Effector memory CD8-positive, alpha-beta T cell (primary cell): Measurements from ENCODE around the gene MAJIN.
"Not testable (repeated sequence)": the region's sequence is repeated elsewhere in the genome, so short reads cannot be mapped to it uniquely, and the experiment has no call there.

ENCODE experiments used
- ATAC-seq: fragments of 150-1000 bp; cut with Tn5 transposase; replicated peaks from 2 replicates; pipeline ENCODE4 v1.10.0; 2021; ENCODE audit warnings: mild to moderate bottlenecking, moderate library complexity
- DNase-seq, 3 experiments: peaks; one replicate each; pipeline ENCODE4 v3.0.0; 2021
- H3K27ac Mint-ChIP-seq, 2 donors: one replicate each; pipeline ENCODE4 v1.8.0; 2022; ENCODE audit warnings: mild to moderate bottlenecking in 2 of 2, mixed read lengths in 2 of 2, moderate library complexity in 2 of 2
- H3K27me3 Mint-ChIP-seq, 2 donors: one replicate each; pipeline ENCODE4 v1.8.0; 2022; ENCODE audit warnings: mixed read lengths in 2 of 2
- H3K36me3 Mint-ChIP-seq: one replicate; pipeline ENCODE4 v1.8.0; 2022; ENCODE audit warnings: mild to moderate bottlenecking, moderate library complexity, mixed read lengths; ENCODE audit not compliant: insufficient read depth
- H3K4me1 Mint-ChIP-seq, 2 donors: one replicate each; pipeline ENCODE4 v1.8.0; 2022; ENCODE audit warnings: low read depth in 2 of 2, mixed read lengths in 2 of 2
- H3K4me3 Mint-ChIP-seq, 2 donors: one replicate each; pipeline ENCODE4 v1.8.0; 2022; ENCODE audit warnings: mild to moderate bottlenecking in 2 of 2, mixed read lengths in 2 of 2, moderate library complexity in 2 of 2
- H3K9me3 Mint-ChIP-seq, 2 donors: one replicate each; pipeline ENCODE4 v1.8.0; 2022; ENCODE audit warnings: mixed read lengths in 2 of 2
- total RNA-seq, 9 experiments: gene quantifications; one replicate each; lab custom pipeline; 2026; lab: John Stamatoyannopoulos, UW

The MAJIN gene, protein sequence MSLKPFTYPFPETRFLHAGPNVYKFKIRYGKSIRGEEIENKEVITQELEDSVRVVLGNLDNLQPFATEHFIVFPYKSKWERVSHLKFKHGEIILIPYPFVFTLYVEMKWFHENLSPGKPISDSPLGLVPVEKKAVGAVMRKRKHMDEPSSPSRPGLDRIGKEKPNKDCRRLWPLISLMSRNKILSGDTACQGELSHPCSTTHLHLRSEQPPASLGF
- total RNA-seq = 0 to 0.11 (median 0) reads per million in 9 experiments

DNA sequence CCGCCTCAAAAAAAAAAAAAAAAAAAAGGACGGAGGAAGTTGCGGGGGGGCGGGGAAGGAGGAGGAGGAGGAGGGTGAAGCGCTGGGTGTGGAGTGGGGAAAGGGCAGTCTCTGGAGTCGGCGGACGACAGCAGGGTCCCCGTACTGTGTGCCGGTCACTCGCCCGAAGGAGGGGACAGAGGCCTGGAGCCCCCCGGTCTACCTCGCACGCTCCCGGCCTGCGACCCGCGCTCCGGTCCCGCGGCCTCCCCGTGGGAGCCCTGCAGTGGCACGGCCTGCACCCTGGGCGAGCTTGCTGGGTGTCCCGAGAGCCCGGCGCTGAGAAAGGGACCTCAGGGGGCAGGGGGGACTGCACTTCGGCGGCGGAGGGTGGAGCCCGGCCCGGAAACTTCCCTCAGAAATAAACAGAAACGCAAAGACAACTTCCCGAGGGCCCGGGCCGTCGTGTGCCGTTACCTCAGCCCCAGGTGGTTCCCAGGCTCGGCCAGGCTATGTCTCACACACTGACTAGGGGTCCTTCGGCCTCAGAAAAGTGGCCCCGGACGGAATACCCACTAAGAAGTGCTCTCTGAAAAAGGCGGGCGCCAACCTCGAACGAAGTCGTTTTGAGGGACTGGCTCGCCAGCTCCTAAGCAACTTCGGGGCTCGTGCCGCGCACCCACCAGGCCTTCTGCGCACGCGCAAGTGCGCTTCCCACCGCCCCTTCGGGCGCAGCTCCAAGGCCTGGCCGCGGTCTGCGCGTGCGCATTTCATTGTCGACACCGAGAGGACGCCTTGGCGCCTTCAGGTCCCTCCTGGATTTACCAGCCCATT lies at the start of gene MAJIN:
TSS of gene MAJIN (minus strand) at position 688 of the 813 bp plus-strand sequence. CDS start 12,703 bp downstream, outside the sequence.
- no peaks in the 10 kb centered on the region for H3K9me3 Mint-ChIP-seq
- ATAC-seq (peak; percentile 84), DNase-seq (peak; percentile 49 to 79 (median 77))
- H3K27ac Mint-ChIP-seq = no peak within 1 kb of the TSS
- H3K4me3 Mint-ChIP-seq = peak within 1 kb of the TSS in 1 of 2 donors; percentile 61
- H3K27me3 Mint-ChIP-seq = peaks cover 6 to 20% of the 10 kb centered on the region in 2 donors
- peaks cover 3% of the 10 kb centered on the region for H3K36me3 Mint-ChIP-seq
- H3K4me1 Mint-ChIP-seq = peaks cover 6 to 9% of the 10 kb centered on the region in 2 donors

DNA sequence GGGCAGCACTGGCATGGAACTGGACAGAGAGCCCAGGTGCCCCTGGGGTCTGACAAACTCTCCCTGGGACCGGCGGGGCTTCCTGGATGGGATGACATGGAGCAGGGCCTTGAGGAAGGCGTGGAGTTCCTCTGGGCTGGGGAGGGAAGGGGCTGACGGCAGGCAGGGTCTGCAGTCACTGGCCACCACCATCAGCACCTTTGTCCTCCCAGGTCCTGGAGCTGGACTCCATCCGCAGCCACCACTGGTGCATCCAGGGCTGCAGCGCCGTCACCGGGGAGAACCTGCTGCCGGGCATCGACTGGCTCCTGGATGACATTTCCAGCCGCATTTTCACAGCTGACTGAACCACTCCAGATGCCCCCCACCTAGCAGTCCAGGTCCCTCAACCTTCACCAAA lies 49.6 kb upstream of the MAJIN start:
- Mint-ChIP-seq H3K27me3 (no peaks in the 10 kb centered on the region), H3K4me3 (no peak overlapping the region), H3K4me1 (peaks cover 3 to 7% of the 10 kb centered on the region in 2 donors), H3K9me3 (no peaks in the 10 kb centered on the region), H3K27ac (peak overlapping the region in 1 of 2 donors; percentile 41), H3K36me3 (peaks cover 16% of the 10 kb centered on the region)
- no peak for ATAC-seq
- no peak for DNase-seq

GRCh38 chr11:65021003-65021402 lies 49.1 kb upstream of the MAJIN start:
- no peaks in the 10 kb centered on the region for H3K9me3 Mint-ChIP-seq
- no peak for DNase-seq
- peaks cover 18% of the 10 kb centered on the region for H3K36me3 Mint-ChIP-seq
- H3K4me3 Mint-ChIP-seq = no peak overlapping the region
- peak overlapping the region in 1 of 2 donors; percentile 41 for H3K27ac Mint-ChIP-seq
- peaks cover 6 to 10% of the 10 kb centered on the region in 2 donors for H3K4me1 Mint-ChIP-seq
- ATAC-seq = no peak
- no peaks in the 10 kb centered on the region for H3K27me3 Mint-ChIP-seq

DNA sequence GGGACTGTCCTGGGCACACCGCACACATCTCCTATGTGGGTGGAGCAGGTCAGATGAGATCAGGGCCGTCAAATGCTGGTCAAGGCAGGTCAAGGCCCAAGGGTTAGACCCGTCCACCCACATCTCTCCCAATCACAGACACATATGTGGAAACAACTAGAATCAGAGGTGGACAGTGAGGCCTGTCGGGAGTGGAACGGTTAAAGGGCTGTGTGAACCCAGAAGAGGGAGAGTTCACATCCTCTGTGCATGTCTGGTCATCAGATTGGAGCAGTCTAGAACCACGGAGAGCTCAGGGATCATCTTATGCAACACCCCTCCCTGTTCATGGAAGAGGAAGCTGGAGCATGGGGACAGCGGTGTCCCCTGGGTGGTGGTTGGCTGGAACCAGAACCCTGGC lies 47.9 kb upstream of the MAJIN start:
- H3K27ac Mint-ChIP-seq = no peak overlapping the region
- no peak for ATAC-seq
- peaks cover 20% of the 10 kb centered on the region for H3K36me3 Mint-ChIP-seq
- H3K9me3 Mint-ChIP-seq = no peaks in the 10 kb centered on the region
- DNase-seq = no peak
- H3K4me3 Mint-ChIP-seq = no peak overlapping the region
- no peaks in the 10 kb centered on the region for H3K27me3 Mint-ChIP-seq
- peaks cover 10 to 15% of the 10 kb centered on the region in 2 donors for H3K4me1 Mint-ChIP-seq

DNA sequence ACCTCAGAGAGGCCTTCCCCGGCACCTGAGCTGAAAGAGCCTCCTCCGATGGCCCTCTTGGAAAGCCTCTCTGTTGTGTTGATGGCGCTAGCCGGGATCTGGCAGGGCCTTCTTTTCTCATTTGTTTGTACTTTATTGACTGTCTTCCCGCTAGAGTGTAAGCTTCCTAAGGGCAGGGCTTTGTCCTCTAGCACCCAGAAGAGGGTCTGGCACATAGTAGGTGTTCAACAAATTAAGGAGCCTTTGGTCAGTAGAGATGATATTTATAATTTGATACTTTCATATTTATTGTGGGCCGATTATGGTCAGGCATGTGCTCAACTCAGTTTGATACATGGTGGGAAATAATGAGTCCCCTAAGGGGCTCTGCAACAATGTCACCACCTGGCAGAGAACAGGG lies 46.0 kb upstream of the MAJIN start:
- Mint-ChIP-seq H3K9me3 (no peaks in the 10 kb centered on the region), H3K27ac (no peak overlapping the region), H3K4me3 (no peak overlapping the region), H3K4me1 (peaks cover 19 to 22% of the 10 kb centered on the region in 2 donors), H3K36me3 (peaks cover 29% of the 10 kb centered on the region), H3K27me3 (no peaks in the 10 kb centered on the region)
- DNase-seq (no peak), ATAC-seq (no peak)

- Mint-ChIP-seq H3K9me3 (no peaks in the 10 kb centered on the region), H3K4me1 (peaks cover 19 to 23% of the 10 kb centered on the region in 2 donors), H3K36me3 (peaks cover 23% of the 10 kb centered on the region), H3K27me3 (no peaks in the 10 kb centered on the region), H3K4me3 (no peak overlapping the region), H3K27ac (no peak overlapping the region)
- DNase-seq = no peak
- ATAC-seq = no peak
Measured at GRCh38 chr11:65016705-65017104, 44.8 kb upstream of the MAJIN start.

DNA sequence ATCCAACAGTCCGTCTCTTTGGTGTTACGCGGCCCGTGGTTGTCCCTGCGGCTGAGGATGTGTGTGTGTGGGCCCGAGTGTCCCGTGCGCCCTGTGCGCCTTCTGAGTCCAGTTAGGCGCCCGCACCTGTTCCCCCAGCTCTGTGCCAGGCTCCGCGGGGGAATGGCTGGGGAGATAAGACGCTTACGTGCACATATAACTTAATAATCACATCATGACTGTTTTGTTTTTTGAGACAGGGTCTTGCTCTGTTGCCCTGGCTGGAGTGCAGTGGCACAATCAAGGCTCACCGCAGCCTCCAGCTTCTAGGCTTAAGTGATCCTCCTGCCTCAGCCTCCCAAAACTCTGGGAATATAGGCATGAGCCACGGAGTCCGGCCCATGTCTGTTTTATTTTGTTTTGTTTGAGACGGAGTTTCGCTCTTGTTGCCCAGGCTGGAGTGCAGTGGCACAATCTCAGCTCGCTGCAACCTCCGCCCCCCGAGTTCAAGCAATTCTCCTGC lies 42.9 kb upstream of the MAJIN start:
- peak overlapping the region in 1 of 2 donors; percentile 74 for H3K27ac Mint-ChIP-seq
- peak; percentile 0 for ATAC-seq
- peaks cover 20% of the 10 kb centered on the region for H3K36me3 Mint-ChIP-seq
- H3K4me1 Mint-ChIP-seq = peaks cover 19 to 23% of the 10 kb centered on the region in 2 donors
- no peaks in the 10 kb centered on the region for H3K9me3 Mint-ChIP-seq
- H3K4me3 Mint-ChIP-seq = peak overlapping the region; percentile 80 to 86
- no peak for DNase-seq
- H3K27me3 Mint-ChIP-seq = no peaks in the 10 kb centered on the region

- peak; percentile 78 to 82 (median 80) for DNase-seq
- H3K4me1 Mint-ChIP-seq = peaks cover 19 to 23% of the 10 kb centered on the region in 2 donors
- H3K9me3 Mint-ChIP-seq = no peaks in the 10 kb centered on the region
- H3K27me3 Mint-ChIP-seq = no peaks in the 10 kb centered on the region
- H3K27ac Mint-ChIP-seq = peak within 1 kb of the TSS; percentile 94 to 95
- peak within 1 kb of the TSS; percentile 87 to 89 for H3K4me3 Mint-ChIP-seq
- peak; percentile 76 for ATAC-seq
- H3K36me3 Mint-ChIP-seq = peaks cover 18% of the 10 kb centered on the region
Measured at GRCh38 chr11:65013888-65014725, 42.2 kb upstream of the MAJIN start, which contains the start of gene ARL2. TSS of gene ARL2 (plus strand) at chr11:65014160. CDS start at chr11:65014208, 48 bp downstream.

DNA sequence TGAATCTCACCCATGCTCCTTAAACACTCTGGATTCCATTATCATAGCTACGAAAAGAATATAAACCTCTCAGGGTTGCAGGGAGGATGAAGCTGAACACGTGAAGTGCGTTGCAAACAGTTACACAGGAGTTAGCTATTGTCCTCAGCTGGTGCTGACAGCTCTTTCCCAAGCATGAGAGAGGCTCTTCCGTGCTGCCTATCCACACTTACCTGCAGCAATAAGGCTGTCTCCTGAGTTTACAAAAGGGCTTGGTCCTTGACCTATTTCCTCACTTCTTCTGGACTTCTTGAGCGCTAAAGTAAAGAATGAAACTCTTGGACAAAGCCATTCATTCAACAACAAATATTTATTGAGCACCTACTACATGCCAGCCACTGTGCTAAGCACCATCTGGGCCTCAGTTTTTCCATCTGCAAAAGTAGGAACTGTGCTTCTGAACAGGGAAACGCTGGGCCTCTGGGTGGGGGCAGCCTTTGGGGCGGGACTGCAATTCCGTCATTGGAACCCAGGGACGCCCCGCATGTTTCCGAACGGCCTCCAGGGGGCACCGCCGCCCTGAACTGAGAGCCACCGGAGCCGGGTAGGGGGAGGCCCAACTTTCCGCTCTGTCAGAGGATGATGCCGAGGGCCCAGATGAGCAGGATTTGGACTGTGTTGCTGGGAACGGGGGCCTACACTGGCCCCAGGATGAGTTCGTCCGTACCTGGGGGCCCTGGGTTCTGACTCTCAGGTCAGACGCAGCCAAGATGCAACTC lies 41.4 kb upstream of the MAJIN start:
- H3K4me3 Mint-ChIP-seq = peak overlapping the region; percentile 87 to 89
- peak overlapping the region; percentile 94 to 95 for H3K27ac Mint-ChIP-seq
- peaks cover 13% of the 10 kb centered on the region for H3K36me3 Mint-ChIP-seq
- ATAC-seq (peak; percentile 84), DNase-seq (peak; percentile 87 to 90 (median 88))
- H3K27me3 Mint-ChIP-seq = no peaks in the 10 kb centered on the region
- no peaks in the 10 kb centered on the region for H3K9me3 Mint-ChIP-seq
- H3K4me1 Mint-ChIP-seq = peaks cover 19 to 23% of the 10 kb centered on the region in 2 donors

DNA sequence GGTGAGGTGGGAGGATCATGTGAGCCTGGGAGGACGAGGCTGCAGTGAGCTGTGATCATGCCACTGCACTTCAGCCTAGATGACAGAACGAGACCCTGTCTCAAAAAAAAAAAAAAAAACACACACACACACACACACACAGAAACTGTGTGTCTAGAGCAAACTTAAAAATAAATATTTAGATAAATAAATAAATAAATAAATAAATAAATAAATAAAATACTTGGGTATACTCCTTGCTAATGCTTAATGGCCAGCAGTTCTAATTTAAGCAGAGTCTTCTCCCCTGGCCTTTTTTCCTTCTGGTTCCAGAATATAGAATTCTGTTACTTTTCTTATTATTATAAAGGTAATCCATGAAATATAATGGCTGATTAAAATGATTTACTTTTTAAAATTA lies 37.0 kb upstream of the MAJIN start:
- no peak for ATAC-seq
- no peak for DNase-seq
- Mint-ChIP-seq H3K4me1 (peaks cover 6 to 7% of the 10 kb centered on the region in 2 donors), H3K27ac (no peak overlapping the region), H3K36me3 (peaks cover 8% of the 10 kb centered on the region), H3K27me3 (peaks cover 10% of the 10 kb centered on the region in 2 donors), H3K9me3 (no peaks in the 10 kb centered on the region), H3K4me3 (no peak overlapping the region)

DNA sequence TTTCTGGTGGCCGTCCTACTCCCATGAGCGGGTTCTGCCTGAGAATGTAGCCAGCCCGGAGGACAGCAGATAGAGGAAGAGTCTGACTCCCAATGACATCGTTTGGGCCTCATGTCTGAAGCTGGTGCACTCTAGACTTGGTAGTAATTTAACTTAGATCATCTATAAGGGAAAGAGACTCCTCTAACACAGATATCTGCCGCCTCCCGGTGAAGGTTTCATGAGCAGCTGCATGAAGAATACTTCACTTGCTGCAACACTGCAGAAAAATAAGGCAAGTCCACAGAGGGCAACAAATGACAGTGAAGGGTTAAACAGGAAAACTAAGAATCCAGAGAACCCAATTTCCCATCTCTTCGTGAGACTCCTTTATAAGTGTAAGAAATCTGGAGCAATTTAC lies 36.1 kb upstream of the MAJIN start:
- ATAC-seq = no peak
- peaks cover under 1 to 2% of the 10 kb centered on the region in 2 donors for H3K4me1 Mint-ChIP-seq
- H3K27me3 Mint-ChIP-seq = peaks cover 10 to 15% of the 10 kb centered on the region in 2 donors
- DNase-seq = no peak
- no peaks in the 10 kb centered on the region for H3K36me3 Mint-ChIP-seq
- H3K4me3 Mint-ChIP-seq = no peak overlapping the region
- H3K9me3 Mint-ChIP-seq = no peaks in the 10 kb centered on the region
- H3K27ac Mint-ChIP-seq = no peak overlapping the region

- not testable (repeated sequence) for H3K9me3 Mint-ChIP-seq, H3K4me3 Mint-ChIP-seq, H3K4me1 Mint-ChIP-seq, H3K27ac Mint-ChIP-seq, H3K36me3 Mint-ChIP-seq, DNase-seq, ATAC-seq
- H3K27me3 Mint-ChIP-seq = peaks cover 10 to 29% of the 10 kb centered on the region in 2 donors
Measured at GRCh38 chr11:65003968-65004367, 32.1 kb upstream of the MAJIN start.
